HEK293T (cell line): ENCODE measurements around the gene EXOC3L4.

Experiments
- FOXA1 ChIP-seq: fragments of 450-650 bp; IDR thresholded peaks from 2 replicates; pipeline ENCODE4 v1.6.1; 2016; ENCODE audit warnings: mild to moderate bottlenecking
- SP1 ChIP-seq: fragments of 450-650 bp; IDR thresholded peaks from 2 replicates; pipeline ENCODE4 v1.6.1; 2017
- SUZ12 ChIP-seq: fragments of 450-650 bp; IDR thresholded peaks from 2 replicates; pipeline ENCODE4 v1.6.1; 2016; ENCODE audit warnings: mild to moderate bottlenecking

DNA sequence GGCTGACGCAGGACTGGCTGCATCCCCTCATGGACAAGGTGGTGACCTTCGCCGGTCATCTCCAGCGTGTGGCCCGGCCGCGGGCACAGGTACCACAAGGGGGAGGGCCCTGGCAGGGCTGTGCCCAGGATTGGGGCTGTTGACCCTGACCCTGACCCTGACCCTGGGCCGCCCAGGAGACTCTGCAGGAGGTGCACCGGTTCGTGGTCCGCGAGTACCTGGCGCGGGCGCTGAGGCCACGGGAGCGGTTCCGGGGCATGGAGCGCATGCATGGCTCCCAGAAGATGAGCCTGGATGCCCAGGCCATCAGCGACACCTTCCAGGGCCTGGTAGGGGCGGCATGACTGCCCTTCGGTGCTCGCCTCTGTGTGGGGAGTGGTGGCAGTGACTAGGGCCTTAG, 12.9 kb downstream of the EXOC3L4 start:
- no peak for TF ChIP-seq SUZ12
- TF ChIP-seq SP1: no peak
- TF ChIP-seq FOXA1: no peak
